Middle frontal gyrus (tissue), 1 donor: ENCODE measurements around the gene GNAT1.
A peak's percentile ranks its signal among the peaks of the same experiment; 100 is the strongest.

ENCODE experiments used
- DNase-seq: peaks from one replicate; pipeline ENCODE4 v3.0.0-alpha.2; 2015; ENCODE audit warnings: low spot score; ENCODE audit errors: extremely low spot score

GNAT1 gene

GRCh38 chr3:50162034-50162883 is 29.2 kb upstream of the GNAT1 start:
- no peak for DNase-seq

- DNase-seq: peak; percentile 32
Observed at GRCh38 chr3:50163572-50164455, 27.6 kb upstream of the GNAT1 start.

GRCh38 chr3:50164481-50164880 is 26.9 kb upstream of the GNAT1 start:
- DNase-seq: no peak

DNA sequence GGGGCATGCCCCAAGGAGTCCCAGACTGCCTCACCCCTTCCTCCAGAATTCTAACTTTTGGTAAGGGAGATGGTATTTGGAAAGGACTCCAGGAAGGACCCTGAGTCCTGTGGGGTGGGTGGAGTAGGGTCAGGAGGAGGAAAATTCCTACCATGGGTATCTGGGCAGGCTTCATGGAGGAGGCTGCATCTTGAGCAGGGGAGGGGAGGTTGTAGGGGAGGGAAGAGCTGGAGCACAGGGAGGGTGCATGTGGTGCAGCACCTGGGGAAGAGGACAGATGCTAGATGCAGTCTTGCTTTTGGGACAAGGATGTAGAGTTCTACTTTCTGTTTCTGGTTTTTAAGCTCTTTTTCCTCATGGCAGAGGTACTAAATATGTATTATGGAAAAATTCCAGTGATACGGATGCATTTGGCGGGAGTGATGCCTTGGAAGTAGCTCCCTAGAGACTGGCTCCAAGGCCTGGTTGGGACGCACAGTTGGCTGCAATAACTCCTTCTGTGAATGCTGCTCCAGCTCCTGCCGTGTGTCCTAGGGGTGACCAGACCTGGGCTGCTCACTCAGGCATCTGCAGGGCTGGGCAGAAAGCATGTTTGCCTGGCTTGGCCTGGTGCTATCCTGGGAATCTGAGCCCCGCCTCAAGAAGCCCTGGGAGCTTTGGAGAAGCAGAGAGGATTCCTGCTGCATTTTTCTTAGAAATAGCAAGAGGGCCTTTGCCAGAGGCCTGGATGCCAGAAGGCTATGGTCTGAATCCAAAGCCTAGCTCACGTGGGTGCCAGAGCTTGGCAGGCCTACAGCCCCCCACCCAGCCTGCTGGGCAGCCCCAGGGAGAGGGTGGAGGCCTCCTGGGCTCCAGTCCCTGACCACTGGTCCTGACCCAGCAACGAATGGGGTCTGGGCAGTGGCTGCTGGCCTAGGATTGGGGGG is 26.2 kb upstream of the GNAT1 start:
- DNase-seq: no peak

DNA sequence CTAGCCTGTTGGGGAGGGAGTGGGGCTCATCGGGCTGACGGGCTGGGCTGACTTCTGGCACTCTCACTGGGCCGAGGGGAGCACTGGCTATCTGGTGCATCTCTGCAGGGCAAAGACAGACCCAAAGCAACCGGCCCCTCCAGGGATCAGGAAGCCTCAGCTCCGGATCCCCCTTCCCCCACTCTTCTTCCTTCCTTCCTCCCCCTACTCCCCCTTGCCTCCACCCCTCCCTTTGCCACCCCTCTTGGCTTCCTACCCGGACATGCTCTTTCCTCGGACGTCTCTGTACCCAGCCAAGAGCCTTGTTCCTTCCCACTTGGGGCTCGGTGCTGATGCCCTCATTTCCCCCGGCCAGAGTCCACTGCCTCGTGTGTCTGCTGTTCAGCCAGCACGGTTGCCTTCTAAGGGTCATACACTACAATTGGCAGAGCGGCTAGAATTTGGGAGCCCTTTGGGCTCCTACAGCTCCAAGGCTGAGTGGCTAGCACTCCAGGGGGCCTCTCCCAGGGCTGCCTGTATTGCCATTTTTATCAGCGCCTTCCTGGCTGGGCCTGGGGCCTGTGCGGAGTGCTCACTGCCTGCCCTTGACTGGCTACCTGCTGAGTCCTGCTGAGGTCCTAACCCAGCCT is 25.4 kb upstream of the GNAT1 start:
- DNase-seq: no peak

DNA sequence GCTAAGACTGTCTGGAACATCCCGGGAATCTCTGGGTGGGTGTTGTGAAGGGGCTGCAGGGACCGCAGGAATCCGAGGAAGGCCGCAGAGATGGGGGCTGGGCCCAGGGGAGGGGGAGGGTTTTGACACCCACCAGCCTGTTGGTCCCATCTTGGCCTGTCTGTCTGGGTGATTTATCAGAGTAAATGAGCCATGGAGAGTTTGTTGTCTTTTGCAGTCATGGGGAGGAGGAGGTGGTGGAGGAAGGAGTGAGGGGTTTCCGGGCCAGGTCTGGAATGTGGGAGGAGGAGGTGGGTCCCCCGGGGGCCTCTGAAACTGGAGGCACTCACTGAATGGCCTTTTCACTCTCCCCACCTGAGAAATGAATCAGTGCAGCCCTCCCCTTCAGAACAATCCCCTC is 24.8 kb upstream of the GNAT1 start:
- DNase-seq: no peak

GRCh38 chr3:50167069-50167840 is 24.2 kb upstream of the GNAT1 start:
- no peak for DNase-seq

- DNase-seq: no peak
Observed at GRCh38 chr3:50167841-50168209, 23.6 kb upstream of the GNAT1 start.

GRCh38 chr3:50168388-50168787 is 23.0 kb upstream of the GNAT1 start:
- DNase-seq: no peak

DNA sequence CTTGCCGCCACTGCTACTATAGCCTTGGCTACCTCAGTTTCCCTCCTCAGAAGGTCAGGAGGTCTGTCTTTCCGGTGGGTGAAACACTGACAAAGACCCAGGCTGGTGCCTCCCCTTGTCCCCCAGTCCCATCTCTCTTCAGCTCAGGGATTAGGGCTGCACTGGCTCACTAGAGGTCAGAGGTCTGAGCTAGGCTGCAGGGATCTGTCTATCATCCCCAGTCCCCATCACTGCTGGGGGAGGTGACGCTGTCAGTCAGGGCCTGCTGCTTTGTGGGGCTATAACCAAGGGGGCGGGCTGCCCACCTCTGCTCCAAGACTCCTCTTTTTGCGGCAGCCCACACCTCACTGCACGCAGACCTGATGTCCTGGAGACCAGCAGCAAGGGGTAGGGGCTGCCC is 22.6 kb upstream of the GNAT1 start:
- no peak for DNase-seq

DNA sequence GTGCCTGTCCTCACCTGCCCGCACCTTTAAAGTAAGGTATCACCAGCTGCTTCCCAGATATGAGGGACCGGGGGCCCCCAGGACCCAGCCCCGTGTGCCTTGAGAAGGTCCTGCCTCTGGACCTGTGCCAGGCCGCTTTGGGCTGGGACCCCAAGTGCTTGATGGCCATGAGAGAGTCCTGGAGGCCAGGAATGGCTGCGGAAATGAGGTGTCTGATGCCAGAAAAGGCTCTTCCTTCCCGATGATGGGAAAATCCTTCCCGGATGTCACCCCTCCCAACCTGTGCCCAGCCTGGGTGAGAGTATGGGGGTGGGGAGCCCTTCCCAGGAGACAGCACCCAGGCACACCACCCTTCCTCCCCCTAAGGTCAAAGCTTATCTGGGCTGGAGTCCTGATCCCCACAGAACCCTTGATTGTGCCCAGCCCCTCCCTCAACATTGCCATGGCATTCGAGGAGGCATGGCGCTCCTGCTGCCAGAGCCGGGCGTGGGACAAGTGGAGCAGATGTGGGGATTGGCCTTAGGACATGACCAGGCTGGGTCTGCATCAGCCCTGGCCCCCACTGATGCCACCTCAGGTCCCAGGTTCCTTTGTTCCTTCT is 22.1 kb upstream of the GNAT1 start:
- DNase-seq: no peak

DNA sequence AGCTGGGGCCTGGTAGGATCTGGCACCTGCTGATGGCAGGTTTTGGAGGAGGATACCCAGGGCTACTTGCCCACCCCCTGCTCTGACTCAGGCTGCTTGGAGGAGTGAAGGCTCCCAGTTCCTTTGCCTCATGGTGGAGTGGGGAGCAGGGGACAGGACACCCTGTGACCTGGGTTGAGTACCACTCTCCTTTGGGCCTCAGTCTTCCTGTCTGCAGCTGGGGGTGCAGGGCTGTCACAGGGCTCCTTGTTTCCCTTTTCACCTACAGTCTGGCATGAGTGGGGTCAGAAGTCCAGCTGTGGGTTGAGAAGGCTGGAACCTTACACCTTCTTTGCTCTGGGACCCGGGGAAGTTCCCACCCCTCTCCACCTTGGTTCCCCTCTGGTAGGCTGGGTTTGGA is 21.6 kb upstream of the GNAT1 start:
- DNase-seq: no peak

GRCh38 chr3:50170689-50171088 is 20.7 kb upstream of the GNAT1 start:
- DNase-seq: no peak

GRCh38 chr3:50171540-50172301 is 19.7 kb upstream of the GNAT1 start:
- no peak for DNase-seq

DNA sequence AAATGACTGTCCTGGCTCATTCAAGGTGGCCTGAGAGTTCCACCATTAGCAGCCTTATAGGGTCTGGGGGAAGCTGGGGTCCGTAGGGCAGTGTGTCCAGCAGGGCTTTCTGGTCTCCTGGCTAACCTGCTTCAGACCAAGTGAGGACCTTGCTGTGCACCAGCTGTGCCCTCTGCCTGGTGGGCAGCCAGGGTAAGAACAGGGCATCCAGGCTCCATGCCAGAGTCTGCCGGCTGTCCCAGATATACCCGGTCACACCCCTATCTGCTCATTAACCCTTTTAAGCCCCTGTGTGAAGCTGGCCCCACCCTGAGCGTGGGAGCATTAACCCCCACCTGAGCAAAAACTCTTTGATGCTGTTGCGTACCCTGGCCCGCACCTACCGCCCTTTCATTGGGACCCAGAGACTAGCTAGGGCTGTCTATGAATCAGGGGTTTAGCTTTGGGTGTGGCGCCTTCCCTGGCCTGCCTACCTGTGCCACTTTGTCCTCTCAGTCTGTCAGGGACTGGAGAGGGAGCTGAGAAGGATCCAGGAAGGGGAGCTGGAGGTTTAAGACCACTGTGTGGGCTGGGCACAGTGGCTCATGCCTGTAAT is 18.7 kb upstream of the GNAT1 start:
- no peak for DNase-seq

DNA sequence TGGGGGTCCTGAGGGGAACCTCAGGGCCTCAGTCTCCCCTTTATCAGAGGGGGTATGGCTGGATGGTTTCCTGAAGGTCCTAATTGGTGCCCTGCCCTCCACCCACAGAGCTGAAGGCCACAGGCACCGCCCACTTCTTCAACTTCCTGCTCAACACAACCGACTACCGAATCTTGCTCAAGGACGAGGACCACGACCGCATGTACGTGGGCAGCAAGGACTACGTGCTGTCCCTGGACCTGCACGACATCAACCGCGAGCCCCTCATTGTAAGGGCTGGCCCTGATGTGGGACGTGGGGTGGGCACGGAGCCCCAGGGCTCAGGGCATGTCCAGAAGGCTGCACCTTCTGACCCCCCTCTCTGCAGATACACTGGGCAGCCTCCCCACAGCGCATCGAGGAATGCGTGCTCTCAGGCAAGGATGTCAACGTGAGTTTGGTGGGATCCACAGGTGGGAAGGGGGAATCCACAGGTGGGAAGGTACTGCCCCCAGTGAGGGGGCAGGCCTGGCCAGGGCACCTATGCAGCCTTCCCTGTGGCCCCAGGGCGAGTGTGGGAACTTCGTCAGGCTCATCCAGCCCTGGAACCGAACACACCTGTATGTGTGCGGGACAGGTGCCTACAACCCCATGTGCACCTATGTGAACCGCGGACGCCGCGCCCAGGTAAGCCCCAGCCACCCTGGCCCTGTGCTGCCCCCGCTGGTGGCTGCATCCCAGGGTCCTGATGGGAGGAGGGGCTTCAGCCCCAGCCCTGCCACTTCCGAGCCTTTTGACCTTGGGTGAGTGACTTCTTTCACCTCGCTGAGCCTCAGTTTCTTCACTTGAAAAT is 17.5 kb upstream of the GNAT1 start:
- no peak for DNase-seq

DNA sequence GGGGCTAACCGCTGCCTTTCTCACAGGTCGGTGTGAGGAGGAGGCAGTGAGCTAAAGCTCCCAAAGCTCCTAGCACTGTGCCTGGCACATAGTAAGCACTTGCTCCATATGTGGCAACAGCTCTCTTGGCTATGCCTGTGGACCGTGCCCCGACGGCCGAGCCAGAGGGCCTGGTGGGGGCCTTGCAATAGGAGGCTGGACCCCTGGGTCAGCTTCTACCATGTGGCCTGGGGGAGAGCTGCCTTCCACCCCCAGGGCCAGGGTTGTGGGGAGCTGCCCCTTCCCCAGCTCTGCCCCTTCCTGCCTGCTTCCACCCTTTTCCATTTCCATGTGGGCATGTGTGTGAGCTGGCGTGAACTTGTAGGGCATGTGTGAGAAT is 16.9 kb upstream of the GNAT1 start:
- DNase-seq: no peak
